CMK (cell line): ENCODE measurements around the gene ACSF3.

Experiments
- DNase-seq: peaks from one replicate; pipeline ENCODE4 v3.0.0-alpha.2; 2010; ENCODE audit warnings: low read depth

The ACSF3 gene

GRCh38 chr16:89131783-89132182 is 38.1 kb downstream of the ACSF3 start:
- no peak for DNase-seq

GRCh38 chr16:89132194-89133005 is 38.7 kb downstream of the ACSF3 start:
- DNase-seq = no peak

- no peak for DNase-seq
Measured at GRCh38 chr16:89133457-89134127, 39.9 kb downstream of the ACSF3 start.

GRCh38 chr16:89134269-89134668 is 40.6 kb downstream of the ACSF3 start:
- DNase-seq = no peak

GRCh38 chr16:89135166-89135565 is 41.5 kb downstream of the ACSF3 start:
- DNase-seq = no peak

- no peak for DNase-seq
Measured at GRCh38 chr16:89135971-89136765, 42.5 kb downstream of the ACSF3 start.

GRCh38 chr16:89136931-89137330 is 43.3 kb downstream of the ACSF3 start:
- no peak for DNase-seq

GRCh38 chr16:89137666-89138512 is 44.2 kb downstream of the ACSF3 start:
- DNase-seq = no peak

- no peak for DNase-seq
Measured at GRCh38 chr16:89138513-89138795, 44.8 kb downstream of the ACSF3 start.

GRCh38 chr16:89138843-89139520 is 45.3 kb downstream of the ACSF3 start:
- no peak for DNase-seq

GRCh38 chr16:89139907-89140361 is 46.3 kb downstream of the ACSF3 start:
- DNase-seq = no peak

- DNase-seq = no peak
Measured at GRCh38 chr16:89140401-89140800, 46.7 kb downstream of the ACSF3 start.

GRCh38 chr16:89140981-89141883 is 47.6 kb downstream of the ACSF3 start:
- no peak for DNase-seq

GRCh38 chr16:89141884-89142267 is 48.2 kb downstream of the ACSF3 start:
- DNase-seq = no peak

GRCh38 chr16:89142474-89143195 is 49.0 kb downstream of the ACSF3 start:
- no peak for DNase-seq

- DNase-seq = no peak
Measured at GRCh38 chr16:89143201-89143741, 49.6 kb downstream of the ACSF3 start.

GRCh38 chr16:89143911-89144675 is 50.4 kb downstream of the ACSF3 start:
- DNase-seq = no peak

GRCh38 chr16:89144681-89145080 is 51.0 kb downstream of the ACSF3 start:
- no peak for DNase-seq
